Measurements from ENCODE around the gene ANKIB1.

DNA sequence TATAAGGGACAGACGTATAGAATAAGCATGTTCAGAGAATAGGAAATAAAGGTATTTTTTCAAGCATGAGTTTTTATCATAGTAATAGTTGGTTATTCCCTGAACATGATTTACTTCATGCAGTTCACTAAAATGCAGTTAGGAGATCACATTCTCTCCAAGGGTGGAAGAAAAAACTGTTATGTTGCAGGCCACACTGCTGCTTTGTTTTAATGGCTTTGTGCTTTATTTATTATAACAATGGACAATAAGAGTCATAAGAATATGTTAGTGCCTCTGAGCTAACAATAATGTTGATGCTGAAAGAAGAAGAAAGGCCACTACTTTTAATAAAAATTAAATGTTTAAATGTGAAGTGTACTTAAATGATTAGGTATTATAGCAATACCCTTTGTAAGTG, 123.0 kb downstream of the ANKIB1 start:
- TF ChIP-seq POLR2A (IDR thresholded peaks at IDR 0.05) (no peak), CTCF (IDR thresholded peaks at IDR 0.05) (no peak)
